Measurements from ENCODE around the gene FBXO5.

DNA sequence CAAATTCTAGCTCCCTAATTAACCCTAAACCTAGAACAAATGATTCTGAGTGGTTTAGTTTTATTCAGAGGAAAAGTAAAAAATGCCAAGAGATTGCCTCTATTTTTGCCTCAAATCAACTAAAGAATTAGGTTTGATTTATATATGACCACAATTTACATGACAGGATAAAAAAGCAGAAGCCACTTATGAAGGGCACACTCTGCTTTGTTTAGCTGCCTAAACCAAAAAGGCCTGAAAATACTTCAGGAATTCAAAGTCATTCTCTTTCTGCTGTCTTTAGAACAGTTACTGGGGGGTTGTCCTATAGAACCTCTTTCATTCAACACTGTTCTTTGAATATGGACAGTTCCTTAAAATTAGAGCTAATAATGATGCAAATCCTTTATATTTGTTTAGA is 5.3 kb downstream of the FBXO5 start:
- TF ChIP-seq, protein P1, sequence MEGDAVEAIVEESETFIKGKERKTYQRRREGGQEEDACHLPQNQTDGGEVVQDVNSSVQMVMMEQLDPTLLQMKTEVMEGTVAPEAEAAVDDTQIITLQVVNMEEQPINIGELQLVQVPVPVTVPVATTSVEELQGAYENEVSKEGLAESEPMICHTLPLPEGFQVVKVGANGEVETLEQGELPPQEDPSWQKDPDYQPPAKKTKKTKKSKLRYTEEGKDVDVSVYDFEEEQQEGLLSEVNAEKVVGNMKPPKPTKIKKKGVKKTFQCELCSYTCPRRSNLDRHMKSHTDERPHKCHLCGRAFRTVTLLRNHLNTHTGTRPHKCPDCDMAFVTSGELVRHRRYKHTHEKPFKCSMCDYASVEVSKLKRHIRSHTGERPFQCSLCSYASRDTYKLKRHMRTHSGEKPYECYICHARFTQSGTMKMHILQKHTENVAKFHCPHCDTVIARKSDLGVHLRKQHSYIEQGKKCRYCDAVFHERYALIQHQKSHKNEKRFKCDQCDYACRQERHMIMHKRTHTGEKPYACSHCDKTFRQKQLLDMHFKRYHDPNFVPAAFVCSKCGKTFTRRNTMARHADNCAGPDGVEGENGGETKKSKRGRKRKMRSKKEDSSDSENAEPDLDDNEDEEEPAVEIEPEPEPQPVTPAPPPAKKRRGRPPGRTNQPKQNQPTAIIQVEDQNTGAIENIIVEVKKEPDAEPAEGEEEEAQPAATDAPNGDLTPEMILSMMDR (IDR thresholded peaks at IDR 0.05; ENCODE audit: low read depth, low read length) = no peak
- TF ChIP-seq EZH2phosphoT487 (IDR thresholded peaks at IDR 0.05; ENCODE audit: low read depth) = no peak

All from OCI-LY3 (cell line).